Loucy (cell line): Measurements from ENCODE around the gene CDK1.

Experiments used
- EZH2phosphoT487 ChIP-seq: fragments of 200-600 bp; IDR thresholded peaks from 2 replicates; pipeline ENCODE4 v1.6.1; 2018; ENCODE audit warnings: antibody characterized with exemption, mild to moderate bottlenecking, moderate library complexity, borderline replicate concordance
- TF ChIP-seq, protein P1 (sequence below): fragments of 200-600 bp; sonication (generic); conservative IDR thresholded peaks from 2 replicates; pipeline ENCODE4 v1.5.1; 2014; ENCODE audit warnings: mild to moderate bottlenecking, antibody characterized with exemption, low read length

DNA sequence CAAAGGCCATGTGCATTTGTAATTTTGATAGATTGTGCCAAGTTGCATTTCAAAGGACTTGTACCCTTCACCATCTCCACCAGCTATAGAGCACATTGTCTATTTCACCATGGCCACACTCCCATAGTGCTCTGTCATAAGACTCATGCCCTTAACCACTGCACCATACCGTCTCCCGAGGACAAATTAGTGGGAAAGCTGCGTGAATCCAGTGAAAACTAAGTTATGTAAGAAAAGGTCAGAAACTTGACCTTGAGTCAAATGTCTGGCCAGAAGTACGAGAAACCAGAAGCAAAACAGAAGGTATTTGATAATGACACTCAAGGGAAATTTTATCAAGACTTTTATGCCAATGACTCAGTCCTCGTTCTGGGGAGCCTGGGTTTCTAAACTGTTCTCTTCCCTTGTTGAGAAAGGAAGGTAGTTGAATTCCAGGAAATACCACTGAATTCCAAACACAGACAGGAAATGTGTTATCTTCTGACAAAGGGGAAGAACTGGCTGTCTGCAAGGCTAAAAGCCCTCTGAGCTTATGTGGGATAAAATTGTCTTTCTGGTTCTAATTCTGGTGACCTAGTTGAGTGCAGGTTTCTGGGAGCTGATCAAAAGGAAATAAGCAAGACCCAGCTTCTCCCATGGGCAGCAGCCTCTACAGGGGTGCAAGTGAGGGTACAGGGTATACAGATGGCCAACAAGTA lies 49.7 kb downstream of the CDK1 start:
- TF ChIP-seq, protein P1, sequence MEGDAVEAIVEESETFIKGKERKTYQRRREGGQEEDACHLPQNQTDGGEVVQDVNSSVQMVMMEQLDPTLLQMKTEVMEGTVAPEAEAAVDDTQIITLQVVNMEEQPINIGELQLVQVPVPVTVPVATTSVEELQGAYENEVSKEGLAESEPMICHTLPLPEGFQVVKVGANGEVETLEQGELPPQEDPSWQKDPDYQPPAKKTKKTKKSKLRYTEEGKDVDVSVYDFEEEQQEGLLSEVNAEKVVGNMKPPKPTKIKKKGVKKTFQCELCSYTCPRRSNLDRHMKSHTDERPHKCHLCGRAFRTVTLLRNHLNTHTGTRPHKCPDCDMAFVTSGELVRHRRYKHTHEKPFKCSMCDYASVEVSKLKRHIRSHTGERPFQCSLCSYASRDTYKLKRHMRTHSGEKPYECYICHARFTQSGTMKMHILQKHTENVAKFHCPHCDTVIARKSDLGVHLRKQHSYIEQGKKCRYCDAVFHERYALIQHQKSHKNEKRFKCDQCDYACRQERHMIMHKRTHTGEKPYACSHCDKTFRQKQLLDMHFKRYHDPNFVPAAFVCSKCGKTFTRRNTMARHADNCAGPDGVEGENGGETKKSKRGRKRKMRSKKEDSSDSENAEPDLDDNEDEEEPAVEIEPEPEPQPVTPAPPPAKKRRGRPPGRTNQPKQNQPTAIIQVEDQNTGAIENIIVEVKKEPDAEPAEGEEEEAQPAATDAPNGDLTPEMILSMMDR = no peak
- no peak for TF ChIP-seq EZH2phosphoT487
